ENCODE data around the gene MYO5B.

GRCh38 chr18:49988101-49988500, 206.8 kb downstream of the MYO5B start:
- TF ChIP-seq EZH2 (IDR thresholded peaks at IDR 0.05; ENCODE audit: borderline replicate concordance, insufficient read depth, low read depth, low read length, poor library complexity, severe bottlenecking): no peak
- TF ChIP-seq, protein P1, sequence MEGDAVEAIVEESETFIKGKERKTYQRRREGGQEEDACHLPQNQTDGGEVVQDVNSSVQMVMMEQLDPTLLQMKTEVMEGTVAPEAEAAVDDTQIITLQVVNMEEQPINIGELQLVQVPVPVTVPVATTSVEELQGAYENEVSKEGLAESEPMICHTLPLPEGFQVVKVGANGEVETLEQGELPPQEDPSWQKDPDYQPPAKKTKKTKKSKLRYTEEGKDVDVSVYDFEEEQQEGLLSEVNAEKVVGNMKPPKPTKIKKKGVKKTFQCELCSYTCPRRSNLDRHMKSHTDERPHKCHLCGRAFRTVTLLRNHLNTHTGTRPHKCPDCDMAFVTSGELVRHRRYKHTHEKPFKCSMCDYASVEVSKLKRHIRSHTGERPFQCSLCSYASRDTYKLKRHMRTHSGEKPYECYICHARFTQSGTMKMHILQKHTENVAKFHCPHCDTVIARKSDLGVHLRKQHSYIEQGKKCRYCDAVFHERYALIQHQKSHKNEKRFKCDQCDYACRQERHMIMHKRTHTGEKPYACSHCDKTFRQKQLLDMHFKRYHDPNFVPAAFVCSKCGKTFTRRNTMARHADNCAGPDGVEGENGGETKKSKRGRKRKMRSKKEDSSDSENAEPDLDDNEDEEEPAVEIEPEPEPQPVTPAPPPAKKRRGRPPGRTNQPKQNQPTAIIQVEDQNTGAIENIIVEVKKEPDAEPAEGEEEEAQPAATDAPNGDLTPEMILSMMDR (IDR thresholded peaks at IDR 0.05): no peak

All from B cell (primary cell).